Loucy (cell line): ENCODE data around the gene FARSA.

ENCODE experiments used
- EZH2phosphoT487 ChIP-seq: fragments of 200-600 bp; IDR thresholded peaks from 2 replicates; pipeline ENCODE4 v1.6.1; 2018; ENCODE audit warnings: antibody characterized with exemption, mild to moderate bottlenecking, moderate library complexity, borderline replicate concordance
- TF ChIP-seq, protein P1 (sequence below): fragments of 200-600 bp; sonication (generic); conservative IDR thresholded peaks from 2 replicates; pipeline ENCODE4 v1.5.1; 2014; ENCODE audit warnings: mild to moderate bottlenecking, antibody characterized with exemption, low read length

DNA sequence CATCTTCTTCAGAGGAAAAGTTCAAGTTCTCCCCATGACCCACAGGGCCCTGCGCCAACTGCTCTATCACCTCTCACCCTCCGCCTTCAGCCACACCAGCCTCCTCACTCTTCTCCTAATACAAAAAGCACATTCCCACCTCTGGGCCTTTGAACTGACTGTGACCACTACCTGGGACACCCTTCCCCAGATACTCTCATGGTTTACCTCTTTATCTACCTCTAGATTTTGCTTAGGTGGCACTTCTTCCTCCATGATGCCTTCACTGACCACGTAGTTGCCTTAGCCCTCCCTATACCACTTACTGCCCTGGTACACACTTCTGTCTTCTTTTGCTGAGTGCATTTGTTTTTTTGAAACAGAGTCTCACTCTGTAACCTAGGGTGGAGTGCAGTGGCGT lies 10.6 kb downstream of the FARSA start:
- TF ChIP-seq, protein P1, sequence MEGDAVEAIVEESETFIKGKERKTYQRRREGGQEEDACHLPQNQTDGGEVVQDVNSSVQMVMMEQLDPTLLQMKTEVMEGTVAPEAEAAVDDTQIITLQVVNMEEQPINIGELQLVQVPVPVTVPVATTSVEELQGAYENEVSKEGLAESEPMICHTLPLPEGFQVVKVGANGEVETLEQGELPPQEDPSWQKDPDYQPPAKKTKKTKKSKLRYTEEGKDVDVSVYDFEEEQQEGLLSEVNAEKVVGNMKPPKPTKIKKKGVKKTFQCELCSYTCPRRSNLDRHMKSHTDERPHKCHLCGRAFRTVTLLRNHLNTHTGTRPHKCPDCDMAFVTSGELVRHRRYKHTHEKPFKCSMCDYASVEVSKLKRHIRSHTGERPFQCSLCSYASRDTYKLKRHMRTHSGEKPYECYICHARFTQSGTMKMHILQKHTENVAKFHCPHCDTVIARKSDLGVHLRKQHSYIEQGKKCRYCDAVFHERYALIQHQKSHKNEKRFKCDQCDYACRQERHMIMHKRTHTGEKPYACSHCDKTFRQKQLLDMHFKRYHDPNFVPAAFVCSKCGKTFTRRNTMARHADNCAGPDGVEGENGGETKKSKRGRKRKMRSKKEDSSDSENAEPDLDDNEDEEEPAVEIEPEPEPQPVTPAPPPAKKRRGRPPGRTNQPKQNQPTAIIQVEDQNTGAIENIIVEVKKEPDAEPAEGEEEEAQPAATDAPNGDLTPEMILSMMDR: no peak
- no peak for TF ChIP-seq EZH2phosphoT487
